Measurements from ENCODE around the gene NANOS3. TPM values are rescaled to one million over a fixed set of nuclear protein-coding genes. Genes with fewer than 3 reads are reported as not detected.

NANOS3 gene
- total and polyA plus RNA-seq, 9 of the 15 experiments (the other 6 are each of a cell fraction or from before 2014, with no cell fraction given), result not detected

DNA sequence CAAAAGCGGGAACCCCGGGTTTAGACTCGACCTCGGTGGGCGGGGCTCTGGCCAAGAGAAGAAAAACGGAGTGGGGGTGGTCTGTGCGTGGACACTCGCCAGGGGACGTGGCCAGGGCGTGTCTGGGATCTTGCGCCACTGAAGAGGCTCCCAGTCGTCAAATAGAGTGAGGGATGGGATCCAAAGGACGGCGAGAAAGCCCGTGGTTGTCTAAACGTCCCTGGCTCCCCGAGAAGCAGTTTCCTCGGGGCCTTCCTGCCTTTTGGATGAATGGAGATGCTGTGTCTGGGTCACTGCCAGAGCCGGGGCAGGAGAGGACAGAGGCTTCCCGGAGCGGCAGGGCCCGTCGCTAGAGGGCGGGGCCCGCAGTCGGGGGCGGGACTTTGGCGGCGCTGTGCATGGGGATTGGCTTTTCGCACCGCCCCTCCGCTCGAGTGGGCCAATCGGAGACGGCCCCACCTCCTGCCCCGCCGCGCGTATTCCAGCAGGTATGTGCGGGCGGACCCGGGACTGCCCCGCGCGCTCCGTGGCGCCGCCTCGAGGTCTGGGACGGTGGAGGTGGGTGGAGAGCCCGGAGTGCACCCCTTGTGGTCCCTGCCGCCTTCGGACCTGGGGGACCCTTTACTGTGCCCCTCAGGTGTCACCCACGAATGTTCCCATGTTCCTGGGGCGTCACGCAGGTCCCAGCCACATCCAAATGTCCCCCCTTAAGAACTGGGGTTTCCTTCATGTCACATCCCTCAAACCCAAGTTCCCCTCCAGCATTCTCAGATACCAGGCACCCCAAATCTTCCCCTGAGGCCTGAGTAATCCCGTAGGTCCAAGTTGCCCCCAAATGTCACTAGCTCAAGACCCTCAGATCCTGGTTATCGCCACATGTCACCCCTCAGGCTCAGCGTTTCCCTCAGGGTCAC is 43.3 kb upstream of the NANOS3 start (continued):
- no peak for TF ChIP-seq KDM4B (IDR thresholded peaks at IDR 0.05; ENCODE audit: borderline replicate concordance in 2 of 2, low read depth in 1 of 2)
- no peak for TF ChIP-seq SMARCA5 (IDR thresholded peaks at IDR 0.05)
- 0 out of 2 replicates have a peak, but pooled peaks have one; percentile 36 for TF ChIP-seq PHF21A (IDR thresholded peaks at IDR 0.05; ENCODE audit: borderline replicate concordance, low read depth)
- no peak for TF ChIP-seq SNIP1 (IDR thresholded peaks at IDR 0.05; ENCODE audit: low read depth)
- no peak for TF ChIP-seq KHSRP (IDR thresholded peaks at IDR 0.05)
- no peak for TF ChIP-seq TCF7L2 (IDR thresholded peaks at IDR 0.05; ENCODE audit: low read depth, low read length)
- no peak; the same call in 1 of the 2 replicates for TF ChIP-seq GABPB1 (CRISPR knock-in tag; IDR thresholded peaks at IDR 0.05)
- no peak for TF ChIP-seq NR2C2 (CRISPR knock-in tag; IDR thresholded peaks at IDR 0.05)
- no peak for TF ChIP-seq NR2C2 (tag; IDR thresholded peaks at IDR 0.05)
- 0 out of 2 replicates have a peak, but pooled peaks have one; percentile 20 for TF ChIP-seq RHOXF2B (CRISPR knock-in tag; conservative IDR thresholded peaks at IDR 0.05)
- no peak for TF ChIP-seq ZNF175 (CRISPR knock-in tag; IDR thresholded peaks at IDR 0.05; ENCODE audit: low read depth)
- TF ChIP-seq, protein P1, sequence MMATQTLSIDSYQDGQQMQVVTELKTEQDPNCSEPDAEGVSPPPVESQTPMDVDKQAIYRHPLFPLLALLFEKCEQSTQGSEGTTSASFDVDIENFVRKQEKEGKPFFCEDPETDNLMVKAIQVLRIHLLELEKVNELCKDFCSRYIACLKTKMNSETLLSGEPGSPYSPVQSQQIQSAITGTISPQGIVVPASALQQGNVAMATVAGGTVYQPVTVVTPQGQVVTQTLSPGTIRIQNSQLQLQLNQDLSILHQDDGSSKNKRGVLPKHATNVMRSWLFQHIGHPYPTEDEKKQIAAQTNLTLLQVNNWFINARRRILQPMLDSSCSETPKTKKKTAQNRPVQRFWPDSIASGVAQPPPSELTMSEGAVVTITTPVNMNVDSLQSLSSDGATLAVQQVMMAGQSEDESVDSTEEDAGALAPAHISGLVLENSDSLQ (IDR thresholded peaks at IDR 0.05), result peak; percentile 99
- TF ChIP-seq, protein P2, sequence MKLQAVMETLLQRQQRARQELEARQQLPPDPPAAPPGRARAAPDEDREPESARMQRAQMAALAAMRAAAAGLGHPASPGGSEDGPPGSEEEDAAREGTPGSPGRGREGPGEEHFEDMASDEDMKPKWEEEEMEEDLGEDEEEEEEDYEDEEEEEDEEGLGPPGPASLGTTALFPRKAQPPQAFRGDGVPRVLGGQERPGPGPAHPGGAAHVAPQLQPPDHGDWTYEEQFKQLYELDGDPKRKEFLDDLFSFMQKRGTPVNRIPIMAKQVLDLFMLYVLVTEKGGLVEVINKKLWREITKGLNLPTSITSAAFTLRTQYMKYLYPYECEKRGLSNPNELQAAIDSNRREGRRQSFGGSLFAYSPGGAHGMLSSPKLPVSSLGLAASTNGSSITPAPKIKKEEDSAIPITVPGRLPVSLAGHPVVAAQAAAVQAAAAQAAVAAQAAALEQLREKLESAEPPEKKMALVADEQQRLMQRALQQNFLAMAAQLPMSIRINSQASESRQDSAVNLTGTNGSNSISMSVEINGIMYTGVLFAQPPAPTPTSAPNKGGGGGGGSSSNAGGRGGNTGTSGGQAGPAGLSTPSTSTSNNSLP (IDR thresholded peaks at IDR 0.05; ENCODE audit: borderline replicate concordance, low read depth, low read length), result no peak
- TF ChIP-seq ZNF239 (CRISPR knock-in tag; IDR thresholded peaks at IDR 0.05), result no peak
- TF ChIP-seq, protein P3, sequence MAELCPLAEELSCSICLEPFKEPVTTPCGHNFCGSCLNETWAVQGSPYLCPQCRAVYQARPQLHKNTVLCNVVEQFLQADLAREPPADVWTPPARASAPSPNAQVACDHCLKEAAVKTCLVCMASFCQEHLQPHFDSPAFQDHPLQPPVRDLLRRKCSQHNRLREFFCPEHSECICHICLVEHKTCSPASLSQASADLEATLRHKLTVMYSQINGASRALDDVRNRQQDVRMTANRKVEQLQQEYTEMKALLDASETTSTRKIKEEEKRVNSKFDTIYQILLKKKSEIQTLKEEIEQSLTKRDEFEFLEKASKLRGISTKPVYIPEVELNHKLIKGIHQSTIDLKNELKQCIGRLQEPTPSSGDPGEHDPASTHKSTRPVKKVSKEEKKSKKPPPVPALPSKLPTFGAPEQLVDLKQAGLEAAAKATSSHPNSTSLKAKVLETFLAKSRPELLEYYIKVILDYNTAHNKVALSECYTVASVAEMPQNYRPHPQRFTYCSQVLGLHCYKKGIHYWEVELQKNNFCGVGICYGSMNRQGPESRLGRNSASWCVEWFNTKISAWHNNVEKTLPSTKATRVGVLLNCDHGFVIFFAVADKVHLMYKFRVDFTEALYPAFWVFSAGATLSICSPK (IDR thresholded peaks at IDR 0.05; ENCODE audit: borderline replicate concordance), result no peak
- TF ChIP-seq HNRNPUL1 (IDR thresholded peaks at IDR 0.05; ENCODE audit: low read length), result no peak
- no peak for TF ChIP-seq ZNF23 (CRISPR knock-in tag; IDR thresholded peaks at IDR 0.05)
- no peak for TF ChIP-seq ZNF830 (CRISPR knock-in tag; IDR thresholded peaks at IDR 0.05)
- TF ChIP-seq, protein P4, sequence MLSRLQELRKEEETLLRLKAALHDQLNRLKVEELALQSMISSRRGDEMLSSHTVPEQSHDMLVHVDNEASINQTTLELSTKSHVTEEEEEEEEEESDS (CRISPR knock-in tag; IDR thresholded peaks at IDR 0.05), result no peak
- TF ChIP-seq RUNX1 (IDR thresholded peaks at IDR 0.05; ENCODE audit: low read depth), result no peak
- TF ChIP-seq, protein P5, sequence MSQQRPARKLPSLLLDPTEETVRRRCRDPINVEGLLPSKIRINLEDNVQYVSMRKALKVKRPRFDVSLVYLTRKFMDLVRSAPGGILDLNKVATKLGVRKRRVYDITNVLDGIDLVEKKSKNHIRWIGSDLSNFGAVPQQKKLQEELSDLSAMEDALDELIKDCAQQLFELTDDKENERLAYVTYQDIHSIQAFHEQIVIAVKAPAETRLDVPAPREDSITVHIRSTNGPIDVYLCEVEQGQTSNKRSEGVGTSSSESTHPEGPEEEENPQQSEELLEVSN (IDR thresholded peaks at IDR 0.05; ENCODE audit: borderline replicate concordance in 1 of 2, extremely low read depth in 1 of 2, insufficient read depth in 1 of 2, insufficient read length in 1 of 2, low read depth in 1 of 2, low read length in 1 of 2, poor library complexity in 1 of 2, severe bottlenecking in 1 of 2), result peak in 1 of 2 experiments; percentile 21
- TF ChIP-seq CAMTA2 (CRISPR knock-in tag; conservative IDR thresholded peaks at IDR 0.05), result 0 out of 2 replicates have a peak, but pooled peaks have one; percentile 49
- no peak for TF ChIP-seq EHMT2 (IDR thresholded peaks at IDR 0.05)
